CD4-positive, alpha-beta T cell (primary cell): ENCODE measurements around the gene LAPTM5. TPM values are rescaled to one million over a fixed set of nuclear protein-coding genes. Genes with fewer than 3 reads are reported as not detected.

Experiments
- ATAC-seq: fragments of 200-7000 bp; cut with Tn5 transposase; one replicate; pipeline ENCODE4 v1.10.0; 2022; ENCODE audit warnings: mild to moderate bottlenecking; ENCODE audit not compliant: poor library complexity
- CTCF ChIA-PET: fragments of 350-600 bp; sonication (Branson Sonifier 250); formaldehyde crosslinking; loops from one replicate; lab custom pipeline; 2021; ENCODE audit warnings: antibody characterized with exemption, inconsistent platforms; lab: Charles Lee
- POLR2A ChIA-PET: fragments of 350-600 bp; sonication (Branson Sonifier 250); formaldehyde crosslinking; loops from one replicate; lab custom pipeline; 2021; ENCODE audit warnings: antibody characterized with exemption, inconsistent platforms; lab: Charles Lee
- DNase-seq, 14 experiments: peaks; one replicate each; pipeline ENCODE4 v3.0.0-alpha.2; 2013 to 2020; ENCODE audit warnings: mixed read lengths in 2 of 14
- H3K27ac ChIP-seq, 2 donors: one replicate each; pipeline versions ENCODE4 v1.5.1 to v1.7.0; 2013; ENCODE audit warnings: low read length in 2 of 2, low read depth in 1 of 2, mild to moderate bottlenecking in 1 of 2
- H3K27me3 ChIP-seq, 2 experiments: 1 replicate in 1 of 2; 2 replicates in 1 of 2; pipeline versions ENCODE4 v1.6.1 to v1.7.0; 2013; ENCODE audit warnings: low read length in 2 of 2, control low read depth in 1 of 2, mild to moderate bottlenecking in 1 of 2, moderate library complexity in 1 of 2; ENCODE audit not compliant: insufficient read depth in 2 of 2, control insufficient read depth in 1 of 2
- H3K36me3 ChIP-seq: one replicate; pipeline ENCODE4 v1.6.1; 2013; ENCODE audit warnings: low read length, control low read depth; ENCODE audit not compliant: insufficient read depth
- H3K4me1 ChIP-seq: one replicate; pipeline ENCODE4 v1.6.1; 2013; ENCODE audit warnings: low read length, control low read depth; ENCODE audit not compliant: insufficient read depth
- H3K4me3 ChIP-seq: one replicate; pipeline ENCODE4 v1.5.1; 2013; ENCODE audit warnings: mild to moderate bottlenecking, low read length, moderate library complexity
- H3K9me3 ChIP-seq, 2 experiments: 1 replicate in 1 of 2; 2 replicates in 1 of 2; pipeline versions ENCODE4 v1.6.1 to v1.7.0; 2013; ENCODE audit warnings: low read length in 2 of 2, mild to moderate bottlenecking in 2 of 2, control low read depth in 1 of 2, moderate library complexity in 1 of 2; ENCODE audit not compliant: control insufficient read depth in 1 of 2, insufficient read depth in 1 of 2
- H3K27ac Mint-ChIP-seq: one replicate; pipeline ENCODE4 v1.8.0; 2020; ENCODE audit warnings: mixed read lengths
- H3K27me3 Mint-ChIP-seq: one replicate; pipeline ENCODE4 v1.8.0; 2021; ENCODE audit warnings: mixed read lengths
- H3K36me3 Mint-ChIP-seq: one replicate; pipeline ENCODE4 v1.8.0; 2021; ENCODE audit warnings: low read depth, mixed read lengths
- H3K4me1 Mint-ChIP-seq: one replicate; pipeline ENCODE4 v1.8.0; 2021; ENCODE audit warnings: low read depth, mixed read lengths
- H3K4me3 Mint-ChIP-seq: one replicate; pipeline ENCODE4 v1.8.0; 2020; ENCODE audit warnings: mild to moderate bottlenecking, mixed read lengths
- H3K9me3 Mint-ChIP-seq: one replicate; pipeline ENCODE4 v1.8.0; 2020; ENCODE audit warnings: mixed read lengths
- CTCF ChIP-seq: fragments of 200-600 bp; IDR thresholded peaks from one replicate; pipeline ENCODE4 v1.8.0; 2022; ENCODE audit warnings: antibody characterized with exemption, mild to moderate bottlenecking
- intact Hi-C, 2 experiments: fragments of 100-400 bp; cut with DNase I in 1 of 2; cut with micrococcal nuclease in 1 of 2; formaldehyde crosslinking; loops; one replicate each; pipeline versions ENCODE4 v1.15.1 to v1.9.0; 2023 to 2025; cut with DNase I, micrococcal nuclease
- total RNA-seq, 174 experiments: library from RNA in 2 of 174; stranded (reverse) in 2 of 174; gene quantifications; one replicate each; pipeline ENCODE4 v1.2.3 and lab custom pipeline; 2021 to 2026

Gene LAPTM5
- total RNA-seq, 2 experiments from 2014 or later = 625 to 642 TPM

- intact Hi-C loops = loop anchor here in 1 of 2 experiments (1.0 to 2.0 kb wide), 3 partner anchors 8 to 30 kb away; partner anchors contain the start of gene LAPTM5
- Histone ChIP-seq H3K27me3 (no peaks in the 10 kb centered on the region), H3K9me3 (no peaks in the 10 kb centered on the region), H3K4me1 (peaks cover 99% of the 10 kb centered on the region), H3K27ac (peak overlapping the region; percentile 95 to 97), H3K36me3 (peaks cover 44% of the 10 kb centered on the region), H3K4me3 (peak overlapping the region; percentile 34)
- H3K27ac Mint-ChIP-seq = peak overlapping the region; percentile 96
- DNase-seq (peak in 4 of 14 experiments; percentile 27 to 56 (median 46)), ATAC-seq (no peak)
- H3K36me3 Mint-ChIP-seq = peaks cover 67% of the 10 kb centered on the region
- no peaks in the 10 kb centered on the region for H3K27me3 Mint-ChIP-seq
- TF ChIP-seq CTCF = no peak
- no peaks in the 10 kb centered on the region for H3K9me3 Mint-ChIP-seq
- peak overlapping the region; percentile 85 for H3K4me3 Mint-ChIP-seq
- ChIA-PET CTCF (interaction anchor here (1.0 to 2.8 kb wide), 3 partner anchors 8 to 31 kb away, joined by 3 to 15 read pairs (median 9); no protein-coding TSS in a partner anchor), POLR2A (interaction anchor here (0.7 to 13.3 kb wide), 7 partner anchors 8 to 1835 kb away, joined by 3 to 457 read pairs (median 7); partner anchors contain the start of genes EPB41 and LAPTM5)
- H3K4me1 Mint-ChIP-seq = peaks cover 100% of the 10 kb centered on the region
Observed at GRCh38 chr1:30748699-30749401, 8.7 kb downstream of the LAPTM5 start.

DNA sequence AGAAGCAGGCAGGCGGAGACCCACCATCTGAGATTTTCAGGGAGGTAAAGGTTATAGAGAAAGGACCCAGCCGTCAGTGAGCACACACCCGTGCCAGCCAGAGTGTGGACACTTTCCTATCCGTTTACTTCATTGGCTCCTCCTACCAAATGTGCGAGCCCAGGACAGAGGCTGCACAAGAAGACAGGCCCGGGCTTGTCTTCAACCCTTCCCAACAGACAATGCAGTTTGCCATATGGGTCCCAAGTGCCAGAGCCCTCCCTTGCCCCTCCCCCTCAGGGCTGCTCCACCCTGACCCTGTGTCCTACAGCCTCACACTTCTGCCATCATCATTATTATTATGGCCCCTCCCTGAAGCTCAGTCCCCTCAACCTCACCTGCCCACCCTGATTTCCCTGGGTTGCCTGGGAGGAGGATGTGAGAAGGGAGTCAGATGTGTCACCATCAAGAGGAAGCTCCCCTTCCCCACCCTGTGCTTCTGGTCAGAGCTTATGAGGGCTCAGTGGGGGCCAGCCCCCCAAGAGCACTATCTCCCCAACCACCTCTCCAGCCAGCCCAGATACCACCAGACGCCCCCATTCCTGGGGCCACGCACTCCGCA is 9.4 kb downstream of the LAPTM5 start:
- Mint-ChIP-seq H3K36me3 (peaks cover 67% of the 10 kb centered on the region), H3K9me3 (no peaks in the 10 kb centered on the region), H3K27ac (peak overlapping the region; percentile 96), H3K4me1 (peaks cover 100% of the 10 kb centered on the region), H3K4me3 (peak overlapping the region; percentile 85), H3K27me3 (no peaks in the 10 kb centered on the region)
- ChIA-PET CTCF (no interaction called here), POLR2A (interaction anchor here (0.7 to 13.3 kb wide), 6 partner anchors 8 to 31 kb away, joined by 3 to 457 read pairs (median 18); partner anchors contain the start of gene LAPTM5)
- intact Hi-C loops = loop anchor here in 1 of 2 experiments (2.0 kb wide), 2 partner anchors 29 to 31 kb away; no protein-coding TSS in a partner anchor
- Histone ChIP-seq H3K27me3 (no peaks in the 10 kb centered on the region), H3K36me3 (peaks cover 43% of the 10 kb centered on the region), H3K4me1 (peaks cover 100% of the 10 kb centered on the region), H3K27ac (peak overlapping the region; percentile 95 to 97), H3K9me3 (no peaks in the 10 kb centered on the region), H3K4me3 (peak overlapping the region; percentile 34)
- DNase-seq = no peak
- no peak for TF ChIP-seq CTCF
- ATAC-seq = no peak
